HG03520 (cell line): ENCODE results near the gene FAM174C.
"Not testable (repeated sequence)": the region's sequence is repeated elsewhere in the genome, so short reads cannot be mapped to it uniquely, and the experiment has no call there.

Experiments used
- ATAC-seq: cut with Tn5 transposase; IDR thresholded peaks from one replicate; pipeline ENCODE4 v1.9.1; 2021; ENCODE audit warnings: mild to moderate bottlenecking, moderate library complexity; ENCODE audit not compliant: unreplicated experiment

FAM174C gene

DNA sequence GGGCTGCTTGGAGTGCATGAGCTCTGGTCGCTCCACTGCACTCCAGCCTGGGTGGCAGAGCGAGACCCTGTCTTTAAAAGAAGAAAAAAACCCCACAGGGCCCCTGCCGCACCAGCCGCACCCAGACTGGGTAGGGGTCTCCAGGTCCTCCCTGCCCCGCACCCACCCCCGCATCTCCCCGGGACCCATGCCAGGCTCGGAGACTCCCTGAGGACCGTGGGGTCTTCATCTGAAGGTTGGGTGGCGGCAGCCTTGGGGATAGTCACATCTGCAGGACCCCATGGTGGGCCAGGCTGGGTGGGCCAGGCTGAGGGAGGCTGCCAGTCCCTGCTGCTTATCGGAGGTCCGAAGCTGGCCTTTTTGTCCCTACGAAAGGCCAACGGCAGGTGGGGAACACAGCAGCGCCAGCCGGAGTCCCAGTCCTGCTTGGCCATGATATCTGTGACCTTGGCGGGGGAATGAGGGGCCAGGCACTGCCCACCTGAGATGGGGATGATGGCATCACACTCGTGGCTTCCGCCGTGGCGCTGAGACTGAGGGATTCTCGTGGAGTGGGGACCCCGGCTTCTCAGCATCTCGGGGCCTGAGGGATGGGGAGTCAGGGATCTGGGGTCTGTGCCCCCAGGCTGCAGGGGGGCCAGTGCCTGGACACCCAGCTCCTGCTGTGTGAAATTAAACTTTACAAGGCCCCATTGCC, 21.4 kb downstream of the FAM174C start:
- ATAC-seq = no peak

DNA sequence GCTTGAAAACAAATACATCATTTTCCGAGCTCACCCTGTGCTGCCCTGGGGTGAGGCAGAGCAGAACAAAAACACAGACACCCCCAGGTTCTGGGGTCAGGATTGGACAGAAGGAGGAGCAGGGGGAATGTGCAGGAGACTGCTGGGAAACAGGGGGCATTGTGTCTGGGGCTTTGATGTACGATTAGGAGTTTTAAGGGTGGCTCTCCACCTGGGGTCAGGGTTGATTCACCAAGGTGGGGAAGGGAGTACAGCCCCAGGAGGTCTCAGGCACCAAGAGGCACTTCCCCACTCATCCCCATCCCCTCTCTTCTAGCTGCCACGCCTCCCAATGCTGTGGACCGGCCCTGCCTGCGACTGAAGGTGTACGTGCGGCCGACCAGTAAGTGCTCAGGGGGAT, 22.9 kb downstream of the FAM174C start:
- ATAC-seq = no peak

DNA sequence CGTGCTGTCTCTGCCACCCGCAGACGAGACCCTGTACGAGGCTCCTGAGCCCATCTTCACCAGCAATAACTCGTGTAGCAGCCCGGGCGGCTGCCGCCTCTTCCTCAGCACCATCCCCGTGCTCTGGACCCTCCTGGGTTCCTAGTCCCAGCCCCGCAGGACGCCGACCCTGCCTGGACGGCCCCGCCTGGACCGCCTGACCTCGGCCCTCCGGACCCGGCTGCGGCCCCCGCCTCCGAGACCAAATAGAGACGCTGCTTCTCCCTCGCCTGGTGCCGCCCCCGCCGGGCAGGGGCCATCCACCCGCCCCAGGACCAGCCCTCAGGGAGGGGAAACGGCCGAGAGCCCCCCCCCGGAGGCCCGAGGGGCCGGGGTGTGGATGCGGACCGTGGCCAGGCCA, 24.5 kb downstream of the FAM174C start:
- no peak for ATAC-seq

DNA sequence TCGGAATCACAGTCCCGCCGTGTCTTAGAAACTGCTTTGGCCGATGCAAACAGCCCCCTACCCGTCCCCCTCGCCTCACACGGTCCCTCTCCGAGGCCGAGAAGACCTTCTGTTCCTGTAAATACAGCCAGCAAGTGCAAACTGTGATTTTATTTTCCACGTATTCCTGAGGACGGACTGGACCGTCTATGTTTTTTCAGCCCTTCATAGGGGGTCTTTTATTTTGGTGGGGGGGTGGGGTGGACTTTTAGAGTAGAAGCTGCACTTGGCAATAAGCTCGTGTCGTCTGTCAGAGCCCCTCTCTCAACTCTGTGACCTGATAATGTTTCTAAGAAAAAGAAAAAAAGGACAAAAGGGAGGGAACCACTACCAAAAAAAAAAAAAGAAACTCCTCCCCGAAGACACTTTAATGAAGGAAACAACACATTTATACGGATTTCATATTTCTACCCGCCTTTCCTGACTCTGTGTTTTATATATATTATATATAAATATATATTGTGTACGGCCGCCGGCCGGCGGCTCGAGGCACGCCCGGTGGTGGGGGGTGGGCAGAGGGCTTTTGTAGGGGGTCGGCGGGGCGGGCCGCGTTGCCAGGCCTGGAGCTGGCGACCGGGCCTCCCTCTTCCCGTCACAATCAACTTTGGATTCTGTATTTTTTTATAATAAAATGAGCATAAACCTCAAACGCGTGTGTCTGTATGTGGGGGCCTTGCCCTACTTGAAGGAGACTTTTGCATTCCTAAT, 25.6 kb downstream of the FAM174C start:
- no peak for ATAC-seq

DNA sequence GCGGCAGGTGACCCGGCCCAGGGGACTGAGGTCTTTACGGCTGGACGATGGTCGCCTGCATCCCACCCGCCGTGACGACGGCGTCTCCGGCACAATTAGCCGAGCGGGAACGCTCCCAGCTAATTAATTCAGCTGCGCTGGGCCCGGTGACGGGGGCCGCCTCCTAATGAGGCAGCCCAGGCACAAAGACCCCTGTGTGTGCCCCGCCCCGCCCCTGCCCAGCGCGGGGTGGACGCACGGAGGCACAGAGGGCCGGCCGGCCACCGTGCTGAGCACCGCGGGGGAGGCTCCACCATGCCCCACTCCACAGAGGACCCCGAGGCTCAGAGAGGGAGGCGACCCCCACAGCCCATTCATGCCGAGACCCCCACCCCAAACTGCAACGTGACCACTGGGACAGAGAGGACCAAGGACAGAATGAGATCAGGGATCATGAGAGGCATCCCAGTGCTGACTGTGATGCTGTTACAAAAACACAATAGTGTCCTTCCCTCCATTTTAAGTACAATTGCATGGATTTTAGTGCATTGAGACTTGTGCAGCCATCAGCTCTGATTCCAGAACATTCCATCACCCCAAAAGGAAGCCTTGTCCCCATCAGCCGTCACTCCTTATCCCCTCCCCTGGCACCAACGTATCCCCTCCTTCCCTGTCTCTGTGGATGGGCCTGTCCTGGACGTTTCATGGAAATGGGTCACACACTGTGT, 27.4 kb downstream of the FAM174C start:
- ATAC-seq = no peak

DNA sequence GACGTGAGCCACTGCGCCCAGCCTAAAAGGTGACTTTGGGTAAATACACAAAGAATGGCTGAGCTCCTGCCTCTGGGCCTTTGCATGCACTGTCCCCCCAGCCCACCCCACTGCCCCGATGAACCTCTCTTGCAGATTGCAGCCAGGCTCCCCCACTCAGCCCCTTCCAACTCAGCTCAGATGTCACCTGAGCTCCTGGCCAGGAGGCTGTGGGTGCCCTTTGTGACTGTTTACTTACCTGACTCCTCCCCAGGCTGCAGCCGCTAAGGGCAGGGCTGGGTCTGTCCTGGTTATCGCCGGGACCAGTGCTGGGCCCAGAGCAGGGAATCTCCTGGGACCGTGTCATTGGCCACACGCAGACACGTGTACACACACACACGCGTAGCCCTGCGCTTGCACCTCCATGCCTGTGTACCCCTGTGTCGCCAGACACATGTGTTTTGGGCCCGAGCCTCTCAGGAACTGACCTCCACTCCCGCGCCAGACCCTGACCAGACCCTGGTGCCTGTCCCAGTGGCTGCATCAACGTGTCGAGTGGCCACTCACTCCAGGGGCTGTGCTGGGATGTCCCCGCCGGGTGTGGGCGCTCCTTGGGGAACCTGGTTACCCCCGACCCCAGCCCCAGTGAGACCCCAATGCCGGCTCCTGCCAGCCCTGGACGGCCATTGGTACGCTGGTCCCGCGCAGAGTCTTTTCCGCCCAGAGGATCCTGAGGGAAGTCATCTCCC, 29.0 kb downstream of the FAM174C start:
- ATAC-seq = no peak

DNA sequence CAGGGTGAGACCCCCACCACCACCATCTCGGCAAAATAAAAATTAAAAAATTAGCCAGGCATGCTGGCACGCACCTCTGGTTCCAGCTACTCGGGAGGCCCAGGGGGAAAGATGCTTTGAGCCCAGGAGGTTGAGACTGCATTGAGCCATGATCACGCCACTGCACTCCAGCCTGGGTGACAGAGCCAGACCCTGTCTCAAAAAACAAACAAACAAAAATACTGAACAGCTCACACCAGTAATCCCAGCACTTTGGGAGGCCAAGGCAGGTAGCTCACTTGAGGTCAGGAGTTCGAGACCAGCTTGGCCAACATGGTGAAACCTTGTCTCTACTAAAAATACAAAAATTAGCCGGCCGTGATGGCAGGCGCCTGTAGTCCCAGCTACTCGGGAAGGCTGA, 30.0 kb downstream of the FAM174C start:
- not testable (repeated sequence) for ATAC-seq

- no peak for ATAC-seq
Measured at GRCh38 chr19:1307320-1307719, 32.0 kb downstream of the FAM174C start.

- ATAC-seq = no peak
Measured at GRCh38 chr19:1307755-1308303, 32.5 kb downstream of the FAM174C start.

DNA sequence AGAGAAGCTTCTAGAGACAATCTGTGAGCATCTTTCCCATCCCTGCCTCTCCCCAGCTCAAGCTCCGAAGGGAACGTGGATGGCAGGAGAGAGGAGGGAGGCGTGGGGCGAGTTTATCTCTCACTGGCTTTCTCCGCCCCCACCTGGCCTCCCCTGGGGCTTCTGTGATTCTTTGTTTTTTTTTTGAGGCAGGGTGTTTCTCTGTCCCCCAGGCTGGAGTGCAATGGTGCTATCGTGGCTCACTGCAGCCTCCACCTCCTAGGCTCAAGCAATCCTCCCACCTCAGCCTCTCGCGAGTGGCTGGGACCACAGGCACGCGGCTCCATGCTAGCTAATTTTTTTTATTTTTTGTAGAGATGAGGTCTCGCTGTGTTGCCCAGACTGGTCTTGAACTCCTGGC, 33.4 kb downstream of the FAM174C start:
- ATAC-seq = no peak

DNA sequence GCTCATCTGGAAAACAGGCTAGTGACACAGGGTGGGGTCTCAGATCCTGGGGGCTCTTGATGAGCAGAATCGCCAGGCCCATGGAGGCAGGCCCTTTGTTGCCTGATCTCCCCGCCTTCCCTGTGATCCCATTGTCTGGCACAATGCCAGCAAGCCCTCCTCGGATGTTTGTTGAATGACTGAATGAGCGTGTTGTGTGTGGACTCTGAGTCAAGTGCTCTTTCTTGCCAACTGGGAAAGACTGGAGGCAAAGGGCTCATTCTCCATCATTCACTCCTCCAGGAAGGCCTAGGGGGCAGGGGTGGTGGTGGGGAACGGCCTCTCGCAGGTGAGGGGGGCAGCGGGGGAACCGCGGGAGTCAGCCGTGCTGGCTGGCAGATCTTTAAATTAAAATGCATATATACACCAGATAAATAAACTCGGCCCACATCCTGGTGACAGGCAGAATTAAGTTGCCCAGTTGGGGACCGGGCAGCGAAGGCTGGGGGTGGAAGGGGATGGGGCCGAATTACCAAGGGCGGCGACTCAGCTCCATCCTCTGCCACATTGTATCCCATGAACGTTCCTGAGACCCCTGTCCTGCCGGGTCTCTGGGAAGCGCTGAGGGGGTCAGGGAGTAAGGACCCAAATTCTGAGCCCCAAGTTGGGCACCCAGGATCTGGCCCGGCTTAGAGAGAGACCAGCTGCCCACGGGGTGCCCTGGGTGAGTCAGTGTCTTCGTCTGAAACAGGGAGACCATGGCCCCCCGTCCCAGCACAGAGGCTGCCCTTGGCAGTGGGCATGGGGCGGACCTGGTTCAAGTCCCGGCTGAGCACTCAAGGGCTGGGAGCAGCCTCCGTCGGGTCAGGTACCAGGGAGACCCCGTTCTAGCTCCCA, 34.9 kb downstream of the FAM174C start:
- ATAC-seq = no peak

- ATAC-seq = no peak
Measured at GRCh38 chr19:1310853-1311180, 35.5 kb downstream of the FAM174C start.

DNA sequence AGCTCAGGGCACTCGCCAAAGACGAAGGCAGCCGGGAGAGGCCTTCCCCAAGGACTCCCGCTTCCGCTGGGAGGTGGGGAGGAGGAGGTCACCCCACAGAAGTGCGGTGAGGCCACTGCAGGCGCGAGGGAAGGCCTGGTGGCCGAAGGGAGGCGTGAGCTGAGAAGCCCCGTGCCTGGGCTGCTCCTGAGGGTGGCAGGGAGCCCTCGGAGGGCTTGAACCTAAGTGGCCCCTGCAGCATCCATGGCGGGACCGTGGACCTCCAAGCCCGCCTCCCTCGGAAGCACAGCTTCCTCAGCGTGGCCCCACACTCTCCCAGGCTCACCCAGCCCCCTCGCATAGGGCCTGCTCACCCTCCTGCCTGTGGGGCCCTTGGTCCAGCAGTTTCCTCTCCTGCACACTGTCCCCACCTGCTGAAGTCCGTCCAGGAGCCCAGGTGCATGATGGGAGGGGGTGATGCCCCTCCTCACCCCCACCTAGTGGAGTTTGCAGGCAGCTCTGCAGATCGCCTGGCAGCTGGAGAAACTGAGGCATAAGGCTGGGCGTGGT, 36.3 kb downstream of the FAM174C start:
- ATAC-seq = no peak

DNA sequence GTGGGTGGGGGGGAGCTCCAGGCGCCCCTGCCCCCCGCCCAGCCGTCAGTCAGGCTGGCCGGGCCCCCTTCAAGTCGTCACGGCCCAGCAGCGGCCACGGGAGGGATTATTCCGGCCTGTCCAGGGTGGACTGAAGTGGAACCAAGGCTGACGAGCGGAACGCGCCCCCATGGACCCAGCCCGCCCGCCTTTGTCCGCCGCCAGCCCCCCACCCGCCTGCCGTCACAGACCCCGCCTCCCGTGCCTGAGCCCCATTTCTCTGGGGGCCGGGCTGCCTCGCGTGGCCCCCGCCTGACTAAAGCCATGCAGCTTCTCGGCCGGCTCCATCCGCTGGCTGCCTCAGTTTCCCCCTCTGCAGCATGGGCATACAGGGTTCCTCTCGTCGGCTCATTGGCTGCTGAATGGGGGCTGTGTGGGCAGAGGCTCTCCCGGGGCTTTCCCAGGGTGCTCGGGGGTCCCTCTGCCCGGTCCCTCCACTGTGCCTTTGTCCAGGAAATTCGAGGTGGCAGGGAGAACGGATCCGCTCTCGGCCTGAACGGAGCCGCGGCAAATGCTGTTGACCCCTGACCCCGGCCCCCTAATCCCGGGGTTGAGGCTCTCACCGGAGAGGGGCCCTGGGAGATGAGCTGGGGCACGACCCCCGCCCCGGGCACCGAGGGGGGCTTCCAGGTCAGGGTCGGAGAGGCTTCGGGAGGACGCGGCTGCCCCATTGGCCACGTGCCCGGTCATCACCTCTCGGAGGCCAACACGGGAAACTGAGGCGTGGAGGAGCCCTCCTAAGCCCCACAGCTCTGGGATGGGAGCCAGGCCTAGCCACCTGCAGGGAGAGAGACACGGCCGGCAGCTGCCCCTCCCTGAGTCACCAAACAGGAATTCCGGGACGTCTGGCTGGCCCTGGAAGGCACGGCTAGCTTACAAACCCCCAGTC, 37.7 kb downstream of the FAM174C start:
- no peak for ATAC-seq

DNA sequence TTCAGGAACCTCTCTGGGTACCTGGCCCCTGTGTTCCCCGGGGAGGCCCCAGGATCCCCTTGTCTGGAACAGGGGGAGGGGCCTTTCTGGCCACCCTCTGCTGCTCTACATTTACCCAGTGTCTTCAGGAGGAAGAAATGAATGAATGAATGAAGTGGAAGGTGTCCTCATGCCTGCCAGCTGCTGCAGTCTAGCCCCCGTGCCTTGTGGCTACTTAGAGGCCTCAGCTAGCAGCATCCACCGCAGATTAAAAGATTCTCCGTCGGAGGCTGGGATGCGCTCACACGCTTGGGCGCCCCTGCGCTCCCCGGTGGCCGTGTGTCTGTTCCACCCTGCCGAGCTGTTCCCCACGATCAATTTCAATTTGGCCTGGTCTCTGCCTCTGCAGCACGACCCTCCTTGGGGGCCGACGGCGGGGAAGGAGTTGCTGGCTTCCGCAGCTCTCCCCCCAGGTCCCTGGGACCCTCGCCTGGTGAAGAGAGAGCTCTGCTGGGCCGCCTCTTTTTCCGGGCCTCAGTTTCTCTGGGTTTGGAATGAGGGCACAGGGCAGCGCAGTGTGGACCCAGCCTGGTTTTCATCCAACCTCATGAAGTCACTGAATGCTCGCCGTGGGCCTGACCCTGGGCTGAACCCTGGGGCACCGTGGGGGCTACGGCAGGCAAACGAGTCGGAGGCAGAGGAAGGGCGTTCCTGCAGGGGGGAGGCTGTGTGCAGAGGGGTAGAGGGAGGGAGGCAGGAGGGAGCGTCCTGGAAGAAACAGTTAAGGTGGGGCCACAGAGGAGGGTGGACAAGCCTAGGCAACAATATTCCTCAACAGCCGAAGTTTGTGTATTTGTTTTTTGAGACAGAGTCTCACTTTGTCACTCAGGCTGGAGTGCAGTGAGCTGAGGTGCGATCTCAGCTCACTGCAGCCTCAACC, 38.6 kb downstream of the FAM174C start:
- no peak for ATAC-seq

- ATAC-seq = no peak
Measured at GRCh38 chr19:1315470-1316166, 40.3 kb downstream of the FAM174C start.

GRCh38 chr19:1316466-1316865, 41.1 kb downstream of the FAM174C start:
- ATAC-seq = no peak
